Right lobe of liver (tissue), 6 donors: ENCODE data around the gene ABCB8. TPM values are rescaled to one million over a fixed set of nuclear protein-coding genes. Genes with fewer than 3 reads are reported as not detected.
"Not testable (repeated sequence)": the region's sequence is repeated elsewhere in the genome, so short reads cannot be mapped to it uniquely, and the experiment has no call there.

Source experiments
- ATAC-seq, 4 donors: fragments of 200-7000 bp; cut with Tn5 transposase; one replicate each; pipeline ENCODE4 v1.9.1; 2020; ENCODE audit warnings: mild to moderate bottlenecking in 4 of 4, moderate library complexity in 4 of 4
- DNase-seq, 3 donors: peaks; one replicate each; pipeline ENCODE4 v3.0.0-alpha.2; 2020
- H3K27ac ChIP-seq, 3 donors: fragments of 200-600 bp; one replicate each; pipeline ENCODE4 v1.8.0; 2022
- H3K27me3 ChIP-seq, 2 donors: fragments of 200-600 bp; one replicate each; pipeline ENCODE4 v1.8.0; 2022
- H3K36me3 ChIP-seq, 4 donors: fragments of 200-600 bp; sonication (generic) in 1 of 4; one replicate each; pipeline versions ENCODE4 v1.5.1 to v1.8.0; 2017 to 2022; ENCODE audit warnings: control low read depth in 1 of 4
- H3K4me1 ChIP-seq, 4 donors: fragments of 200-600 bp; sonication (generic) in 1 of 4; one replicate each; pipeline versions ENCODE4 v1.5.1 to v1.8.0; 2017 to 2022; ENCODE audit warnings: control low read depth in 1 of 4
- H3K4me3 ChIP-seq, 3 donors: fragments of 200-600 bp; one replicate each; pipeline ENCODE4 v1.8.0; 2022
- H3K9me3 ChIP-seq, 4 donors: fragments of 200-600 bp; sonication (generic) in 1 of 4; one replicate each; pipeline versions ENCODE4 v1.5.1 to v1.8.0; 2017 to 2022; ENCODE audit warnings: control low read depth in 1 of 4
- CTCF ChIP-seq, 4 donors: fragments of 200-600 bp in 3 of 4; fragments of 450-650 bp in 1 of 4; IDR thresholded peaks; one replicate each; pipeline versions ENCODE4 v1.5.1 to v1.8.0; 2016 to 2022; ENCODE audit warnings: antibody characterized with exemption in 4 of 4, mild to moderate bottlenecking in 2 of 4
- POLR2A ChIP-seq: fragments of 450-650 bp; IDR thresholded peaks from one replicate; pipeline ENCODE4 v1.6.1; 2017; ENCODE audit warnings: antibody characterized with exemption, mild to moderate bottlenecking
- whole genome bisulfite sequencing: methylation state at CpG from one replicate; pipeline ENCODE4 v1.1.6; 2018; ENCODE audit warnings: low coverage, low lambda C conversion rate; ENCODE audit not compliant: insufficient coverage; ENCODE audit errors: missing lambda C conversion rate; 5-methylcytosine and 5-hydroxymethylcytosine counted together
- intact Hi-C, 2 donors: fragments of 100-400 bp; cut with DNase I; formaldehyde crosslinking; loops; one replicate each; pipeline versions ENCODE4 v1.11.2 to v1.14.1; 2022
- total RNA-seq, 6 experiments: library from RNA; depleted of rRNA in 2 of 6; stranded (reverse); fragments of >200 nt in 2 of 6; fragmentation: NEBNext Ultra II Directional in 3 of 6; extraction: Animal tissue kit (Norgen Biotek cat#: 25700) in 3 of 6; gene quantifications; one replicate each; pipeline versions ENCODE4 v1.1.0 to v1.2.4, GENCODE V29; 2016 to 2023
- donor health status: DM: no; HTN: yes; CAD: no.
- donor health status: DM: no; HTN: no; CAD: no.
- donor health status: DM: no; HTN: no; CAD: no.
- donor health status: DM: no; HTN: yes; CAD: no.
- donor health status: DM: no; HTN: yes; CAD: no.

ABCB8 gene
- total RNA-seq, 6 experiments from 2014 or later = 22.3 to 33.8 (median 26.8) TPM

- DNase-seq (no peak), ATAC-seq (peak in 2 of 4 donors; percentile 5 to 8)
- H3K4me1 ChIP-seq = peaks cover 0 to 10% (median 0%) of the 10 kb centered on the region in 4 donors
- intact Hi-C loops = no loop called here
- TF ChIP-seq POLR2A (no peak), CTCF (IDR thresholded peaks at IDR 0.05) (no peak)
- no peaks in the 10 kb centered on the region for H3K9me3 ChIP-seq
- H3K27ac ChIP-seq = no peak overlapping the region
- H3K27me3 ChIP-seq = peaks cover 0 to 4% of the 10 kb centered on the region in 2 donors
- 20% methylated on average over 6 of the region's 18 CpGs for WGBS
- H3K4me3 ChIP-seq = no peak overlapping the region
- no peaks in the 10 kb centered on the region for H3K36me3 ChIP-seq
These were observed 17.7 kb upstream of the ABCB8 start for GRCh38 chr7:151010307-151011096.

GRCh38 chr7:151011097-151011409, 17.2 kb upstream of the ABCB8 start:
- WGBS = no CpG with 5 or more reads among the region's 1 CpG
- no peak for TF ChIP-seq CTCF (IDR thresholded peaks at IDR 0.05)
- no peak for TF ChIP-seq POLR2A
- peaks cover 0 to 4% of the 10 kb centered on the region in 2 donors for H3K27me3 ChIP-seq
- no peaks in the 10 kb centered on the region for H3K36me3 ChIP-seq
- ATAC-seq = no peak
- intact Hi-C loops = no loop called here
- H3K4me3 ChIP-seq = no peak overlapping the region
- no peaks in the 10 kb centered on the region for H3K9me3 ChIP-seq
- no peak overlapping the region for H3K27ac ChIP-seq
- no peak for DNase-seq
- H3K4me1 ChIP-seq = peaks cover 0 to 10% (median 0%) of the 10 kb centered on the region in 4 donors

- H3K4me1 ChIP-seq, H3K36me3 ChIP-seq, H3K27ac ChIP-seq, H3K9me3 ChIP-seq, H3K27me3 ChIP-seq, H3K4me3 ChIP-seq, intact Hi-C loops, DNase-seq, ATAC-seq: not testable (repeated sequence)
- WGBS = 78% methylated on average over 11 of the region's 12 CpGs
These were observed 16.6 kb upstream of the ABCB8 start for GRCh38 chr7:151011616-151012015.

GRCh38 chr7:151012031-151012692, 16.1 kb upstream of the ABCB8 start:
- no peak for DNase-seq
- Histone ChIP-seq H3K4me1 (peaks cover 0 to 10% (median 0%) of the 10 kb centered on the region in 4 donors), H3K4me3 (no peak overlapping the region), H3K27me3 (peaks cover 0 to 4% of the 10 kb centered on the region in 2 donors), H3K27ac (no peak overlapping the region), H3K9me3 (no peaks in the 10 kb centered on the region), H3K36me3 (no peaks in the 10 kb centered on the region)
- ATAC-seq = peak in 1 of 4 donors; percentile 19
- 50% methylated on average over 6 of the region's 6 CpGs for WGBS
- intact Hi-C loops = no loop called here
- TF ChIP-seq POLR2A (no peak), CTCF (IDR thresholded peaks at IDR 0.05) (no peak)

- Histone ChIP-seq H3K4me1 (peaks cover 0 to 12% (median 1%) of the 10 kb centered on the region in 4 donors), H3K27me3 (peaks cover 0 to 4% of the 10 kb centered on the region in 2 donors), H3K36me3 (no peaks in the 10 kb centered on the region), H3K27ac (no peak overlapping the region), H3K4me3 (no peak overlapping the region), H3K9me3 (no peaks in the 10 kb centered on the region)
- ATAC-seq = peak in 2 of 4 donors; percentile 24 to 34
- no peak for TF ChIP-seq POLR2A
- TF ChIP-seq CTCF (IDR thresholded peaks at IDR 0.05) = peak in 3 of 4 donors; percentile 32 to 38 (median 33)
- WGBS = 14% methylated on average over 11 of the region's 23 CpGs
- intact Hi-C loops = no loop called here
- no peak for DNase-seq
These were observed 15.3 kb upstream of the ABCB8 start for GRCh38 chr7:151012911-151013347.
